Thoracic aorta (tissue), 2 donors: ENCODE measurements around the gene ADAMTS20. TPM values are rescaled to one million over a fixed set of nuclear protein-coding genes. Genes with fewer than 3 reads are reported as not detected.

Experiments
- ATAC-seq: fragments of 150-250 bp; one replicate; pipeline ENCODE4 v1.8.0; 2017; ENCODE audit warnings: low read depth; ENCODE audit not compliant: insufficient number of reproducible peaks, low FRiP score
- DNase-seq: peaks from one replicate; pipeline ENCODE4 v3.0.0-alpha.2; 2020; ENCODE audit warnings: low spot score
- H3K27ac ChIP-seq, 2 donors: fragments of 200-600 bp; sonication (generic); 1 replicate in 1 of 2; 2 replicates in 1 of 2; pipeline ENCODE4 v1.5.1; 2016; ENCODE audit warnings: mild to moderate bottlenecking in 2 of 2, moderate library complexity in 2 of 2
- H3K27me3 ChIP-seq: fragments of 200-600 bp; sonication (generic); replicated peaks from 2 replicates; pipeline ENCODE4 v1.6.0; 2016; ENCODE audit warnings: mild to moderate bottlenecking; ENCODE audit not compliant: insufficient read depth
- H3K36me3 ChIP-seq: fragments of 200-600 bp; sonication (generic); one replicate; pipeline ENCODE4 v1.5.1; 2016
- H3K4me1 ChIP-seq, 2 donors: fragments of 200-600 bp; sonication (generic); 1 replicate in 1 of 2; 2 replicates in 1 of 2; pipeline versions ENCODE4 v1.5.1 to v1.6.0; 2016; ENCODE audit warnings: low read depth in 2 of 2, mild to moderate bottlenecking in 1 of 2; ENCODE audit not compliant: control insufficient read depth in 1 of 2
- H3K4me3 ChIP-seq: fragments of 200-600 bp; sonication (generic); 2 replicates; pipeline ENCODE4 v1.5.1; 2016; ENCODE audit warnings: mild to moderate bottlenecking
- H3K9me3 ChIP-seq: fragments of 200-600 bp; sonication (generic); 2 replicates; pipeline ENCODE4 v1.5.1; 2016
- total RNA-seq, 2 donors: library from RNA; depleted of rRNA; stranded (reverse); fragments of >200 nt; gene quantifications; one replicate each; pipeline versions ENCODE4 v1.1.0 to v1.2.3, GENCODE V29; 2016
- TF ChIP-seq, protein P1 (sequence below): fragments of 200-600 bp; sonication (generic); IDR thresholded peaks from one replicate; pipeline ENCODE4 v1.5.1; 2019; ENCODE audit warnings: antibody characterized with exemption

ADAMTS20 gene
- total RNA-seq, 2 donors from 2014 or later = not detected

DNA sequence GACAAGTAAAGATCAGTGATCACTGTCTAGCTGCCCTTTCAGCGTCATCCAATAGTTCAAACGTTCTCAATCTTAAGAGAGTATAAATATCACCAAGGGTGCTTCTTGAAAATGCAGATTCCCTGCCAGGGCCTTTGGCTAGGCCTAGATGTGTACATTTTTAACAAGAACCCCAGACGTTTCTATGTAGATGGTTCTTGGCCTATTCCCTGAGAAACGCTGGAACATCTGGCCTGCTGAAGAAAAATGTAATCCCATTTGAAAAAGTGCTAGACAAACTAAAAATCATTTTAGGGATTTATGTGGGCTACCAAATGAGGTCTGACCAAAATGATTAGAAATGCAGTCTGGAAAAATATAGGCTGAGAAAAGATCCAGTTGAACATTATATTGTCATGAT lies 231.7 kb downstream of the ADAMTS20 start:
- H3K9me3 ChIP-seq = no peaks in the 10 kb centered on the region
- H3K27ac ChIP-seq = no peak overlapping the region
- H3K27me3 ChIP-seq = no peaks in the 10 kb centered on the region
- TF ChIP-seq, protein P1, sequence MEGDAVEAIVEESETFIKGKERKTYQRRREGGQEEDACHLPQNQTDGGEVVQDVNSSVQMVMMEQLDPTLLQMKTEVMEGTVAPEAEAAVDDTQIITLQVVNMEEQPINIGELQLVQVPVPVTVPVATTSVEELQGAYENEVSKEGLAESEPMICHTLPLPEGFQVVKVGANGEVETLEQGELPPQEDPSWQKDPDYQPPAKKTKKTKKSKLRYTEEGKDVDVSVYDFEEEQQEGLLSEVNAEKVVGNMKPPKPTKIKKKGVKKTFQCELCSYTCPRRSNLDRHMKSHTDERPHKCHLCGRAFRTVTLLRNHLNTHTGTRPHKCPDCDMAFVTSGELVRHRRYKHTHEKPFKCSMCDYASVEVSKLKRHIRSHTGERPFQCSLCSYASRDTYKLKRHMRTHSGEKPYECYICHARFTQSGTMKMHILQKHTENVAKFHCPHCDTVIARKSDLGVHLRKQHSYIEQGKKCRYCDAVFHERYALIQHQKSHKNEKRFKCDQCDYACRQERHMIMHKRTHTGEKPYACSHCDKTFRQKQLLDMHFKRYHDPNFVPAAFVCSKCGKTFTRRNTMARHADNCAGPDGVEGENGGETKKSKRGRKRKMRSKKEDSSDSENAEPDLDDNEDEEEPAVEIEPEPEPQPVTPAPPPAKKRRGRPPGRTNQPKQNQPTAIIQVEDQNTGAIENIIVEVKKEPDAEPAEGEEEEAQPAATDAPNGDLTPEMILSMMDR = no peak
- no peak for ATAC-seq
- no peak for DNase-seq
- H3K4me3 ChIP-seq = no peak overlapping the region
- H3K4me1 ChIP-seq = peaks cover 0 to 7% of the 10 kb centered on the region in 2 donors
- no peaks in the 10 kb centered on the region for H3K36me3 ChIP-seq

GRCh38 chr12:43318021-43318420 lies 234.0 kb downstream of the ADAMTS20 start:
- no peak for ATAC-seq
- peaks cover 0 to 7% of the 10 kb centered on the region in 2 donors for H3K4me1 ChIP-seq
- no peak overlapping the region for H3K27ac ChIP-seq
- H3K36me3 ChIP-seq = no peaks in the 10 kb centered on the region
- no peak for DNase-seq
- no peaks in the 10 kb centered on the region for H3K27me3 ChIP-seq
- no peaks in the 10 kb centered on the region for H3K9me3 ChIP-seq
- TF ChIP-seq, protein P1 = no peak
- H3K4me3 ChIP-seq = no peak overlapping the region

- H3K4me1 ChIP-seq = peaks cover 0 to 7% of the 10 kb centered on the region in 2 donors
- no peak overlapping the region for H3K4me3 ChIP-seq
- no peaks in the 10 kb centered on the region for H3K9me3 ChIP-seq
- H3K36me3 ChIP-seq = no peaks in the 10 kb centered on the region
- TF ChIP-seq, protein P1 = no peak
- H3K27me3 ChIP-seq = no peaks in the 10 kb centered on the region
- no peak for ATAC-seq
- H3K27ac ChIP-seq = no peak overlapping the region
- no peak for DNase-seq
Observed at GRCh38 chr12:43317156-43317555, 234.8 kb downstream of the ADAMTS20 start.

GRCh38 chr12:43316520-43316919 lies 235.5 kb downstream of the ADAMTS20 start:
- Histone ChIP-seq H3K27ac (no peak overlapping the region), H3K4me1 (peaks cover 0 to 7% of the 10 kb centered on the region in 2 donors), H3K9me3 (no peaks in the 10 kb centered on the region), H3K36me3 (no peaks in the 10 kb centered on the region), H3K27me3 (no peaks in the 10 kb centered on the region), H3K4me3 (no peak overlapping the region)
- no peak for ATAC-seq
- no peak for DNase-seq
- TF ChIP-seq, protein P1 = no peak

- Histone ChIP-seq H3K27ac (no peak overlapping the region), H3K4me3 (no peak overlapping the region)
- TF ChIP-seq, protein P1 = no peak
Observed at GRCh38 chr12:43315961-43316360, 236.0 kb downstream of the ADAMTS20 start.

More at GRCh38 chr12:43315961-43316360, 236.0 kb downstream of the ADAMTS20 start:
- H3K27me3 ChIP-seq = no peaks in the 10 kb centered on the region
- no peak for ATAC-seq
- peaks cover 0 to 7% of the 10 kb centered on the region in 2 donors for H3K4me1 ChIP-seq
- DNase-seq = no peak
- no peaks in the 10 kb centered on the region for H3K36me3 ChIP-seq
- H3K9me3 ChIP-seq = no peaks in the 10 kb centered on the region
